ENCODE results near the gene CACNA1G. TPM values are rescaled to one million over a fixed set of nuclear protein-coding genes. Genes with fewer than 3 reads are reported as not detected.

Gene CACNA1G
- total RNA-seq, 1 donor from 2014 or later, result 0.03 TPM

DNA sequence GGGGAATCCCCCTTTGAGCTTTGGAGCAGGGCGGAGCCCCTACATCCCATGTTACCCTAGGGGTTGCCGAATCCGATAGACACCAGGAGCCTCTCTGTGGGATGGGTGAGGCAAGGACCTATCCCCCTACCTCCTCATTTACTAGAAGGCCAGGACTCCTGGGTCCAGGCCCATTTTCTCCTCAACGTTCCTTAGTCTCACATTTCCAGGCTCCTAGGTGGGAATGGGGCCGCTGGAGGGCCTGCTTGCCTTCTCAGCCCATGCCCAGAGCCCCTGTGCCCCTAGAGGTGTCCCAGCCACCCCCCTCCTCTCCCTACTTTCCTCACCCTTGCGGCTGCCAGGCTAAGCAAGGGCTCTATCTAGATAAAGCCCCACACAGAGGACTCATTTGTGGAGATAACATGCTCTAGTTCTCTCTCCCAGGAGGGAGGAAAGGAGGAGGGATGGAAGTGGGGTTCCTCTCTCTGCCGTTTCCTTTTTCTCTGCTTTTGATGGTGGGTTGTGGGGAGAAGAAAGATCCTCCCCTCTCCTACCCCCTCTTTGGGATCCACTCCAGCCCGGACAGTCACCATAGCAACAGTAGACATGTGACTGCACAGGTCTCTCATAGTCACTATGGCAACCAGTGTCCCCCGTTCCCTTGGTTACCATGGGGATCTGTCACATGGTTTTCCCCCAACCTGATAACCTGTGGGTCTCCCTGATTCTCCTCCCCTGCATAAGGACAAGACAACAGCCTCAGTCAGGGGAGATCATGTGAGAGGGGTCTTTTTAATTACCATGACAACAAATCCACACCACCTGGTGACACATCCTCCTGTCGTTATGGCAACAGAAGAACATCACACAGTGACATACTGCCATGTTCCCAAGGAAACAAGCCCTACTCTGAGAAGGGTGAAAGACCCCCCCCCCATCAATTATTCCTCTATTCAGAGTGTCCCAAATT is 5.2 kb downstream of the CACNA1G start:
- DNase-seq (ENCODE audit: low read depth), result no peak

GRCh38 chr17:50566886-50567285 is 6.4 kb downstream of the CACNA1G start:
- no peak for DNase-seq (ENCODE audit: low read depth)

GRCh38 chr17:50568659-50569058 is 8.1 kb downstream of the CACNA1G start:
- DNase-seq (ENCODE audit: low read depth), result no peak

DNA sequence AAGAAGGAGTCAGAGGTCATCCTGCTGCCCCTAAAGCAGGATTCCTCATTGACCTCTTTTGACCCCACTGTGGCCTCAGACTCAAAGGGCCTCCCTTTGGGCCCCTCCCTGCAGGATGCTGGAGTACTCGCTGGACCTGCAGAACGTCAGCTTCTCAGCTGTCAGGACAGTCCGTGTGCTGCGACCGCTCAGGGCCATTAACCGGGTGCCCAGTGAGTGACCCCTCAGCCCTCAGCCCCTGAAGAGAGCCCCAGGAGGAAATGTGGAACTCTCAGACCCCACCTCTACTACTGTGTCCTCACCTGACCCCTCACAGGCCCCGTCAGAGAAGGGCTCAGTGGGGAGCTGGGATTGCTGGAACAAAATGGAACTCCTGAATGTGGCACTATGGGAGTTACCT is 9.1 kb downstream of the CACNA1G start:
- DNase-seq (ENCODE audit: low read depth), result no peak

GRCh38 chr17:50570032-50570431 is 9.5 kb downstream of the CACNA1G start:
- DNase-seq (ENCODE audit: low read depth), result no peak

DNA sequence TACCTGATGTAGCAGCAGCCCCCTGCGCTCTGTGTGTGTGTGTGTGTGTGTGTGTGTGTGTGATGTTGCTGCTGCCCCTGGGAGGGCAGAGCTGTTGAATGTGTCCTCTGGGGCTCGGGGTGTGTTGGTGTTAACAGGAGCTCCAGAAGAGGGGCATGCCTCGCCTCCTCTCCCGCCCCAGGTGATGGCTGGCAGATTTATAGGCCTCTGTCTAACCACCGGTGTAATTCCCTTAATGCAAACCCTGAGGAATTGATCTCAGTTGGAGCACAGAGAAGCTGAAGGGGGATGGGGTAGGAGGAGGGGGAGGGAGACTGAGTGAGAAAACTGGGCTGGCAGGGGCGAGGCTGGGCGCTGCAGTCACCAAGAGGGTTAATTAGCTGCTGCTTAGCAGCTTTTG is 10.0 kb downstream of the CACNA1G start:
- no peak for DNase-seq (ENCODE audit: low read depth)

DNA sequence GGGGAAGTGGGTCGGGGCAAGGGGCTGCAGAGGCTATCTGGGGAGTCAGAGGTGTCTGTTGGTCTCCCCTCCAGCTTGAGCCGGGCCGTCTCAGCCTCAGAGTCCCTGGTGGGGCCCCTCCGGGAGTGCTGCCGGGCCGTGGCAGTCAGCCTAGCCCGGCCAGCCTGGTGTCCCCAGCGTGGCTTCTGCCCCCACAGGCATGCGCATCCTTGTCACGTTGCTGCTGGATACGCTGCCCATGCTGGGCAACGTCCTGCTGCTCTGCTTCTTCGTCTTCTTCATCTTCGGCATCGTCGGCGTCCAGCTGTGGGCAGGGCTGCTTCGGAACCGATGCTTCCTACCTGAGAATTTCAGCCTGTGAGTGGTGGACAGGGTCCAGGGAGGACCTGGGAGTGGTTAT is 11.2 kb downstream of the CACNA1G start:
- DNase-seq (ENCODE audit: low read depth), result no peak

DNA sequence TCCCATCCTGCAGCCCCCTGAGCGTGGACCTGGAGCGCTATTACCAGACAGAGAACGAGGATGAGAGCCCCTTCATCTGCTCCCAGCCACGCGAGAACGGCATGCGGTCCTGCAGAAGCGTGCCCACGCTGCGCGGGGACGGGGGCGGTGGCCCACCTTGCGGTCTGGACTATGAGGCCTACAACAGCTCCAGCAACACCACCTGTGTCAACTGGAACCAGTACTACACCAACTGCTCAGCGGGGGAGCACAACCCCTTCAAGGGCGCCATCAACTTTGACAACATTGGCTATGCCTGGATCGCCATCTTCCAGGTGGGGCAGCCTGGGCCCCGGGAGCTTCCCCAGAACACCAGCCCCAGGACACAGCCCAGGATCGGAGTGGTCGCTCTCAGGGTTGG is 12.0 kb downstream of the CACNA1G start:
- no peak for DNase-seq (ENCODE audit: low read depth)

DNA sequence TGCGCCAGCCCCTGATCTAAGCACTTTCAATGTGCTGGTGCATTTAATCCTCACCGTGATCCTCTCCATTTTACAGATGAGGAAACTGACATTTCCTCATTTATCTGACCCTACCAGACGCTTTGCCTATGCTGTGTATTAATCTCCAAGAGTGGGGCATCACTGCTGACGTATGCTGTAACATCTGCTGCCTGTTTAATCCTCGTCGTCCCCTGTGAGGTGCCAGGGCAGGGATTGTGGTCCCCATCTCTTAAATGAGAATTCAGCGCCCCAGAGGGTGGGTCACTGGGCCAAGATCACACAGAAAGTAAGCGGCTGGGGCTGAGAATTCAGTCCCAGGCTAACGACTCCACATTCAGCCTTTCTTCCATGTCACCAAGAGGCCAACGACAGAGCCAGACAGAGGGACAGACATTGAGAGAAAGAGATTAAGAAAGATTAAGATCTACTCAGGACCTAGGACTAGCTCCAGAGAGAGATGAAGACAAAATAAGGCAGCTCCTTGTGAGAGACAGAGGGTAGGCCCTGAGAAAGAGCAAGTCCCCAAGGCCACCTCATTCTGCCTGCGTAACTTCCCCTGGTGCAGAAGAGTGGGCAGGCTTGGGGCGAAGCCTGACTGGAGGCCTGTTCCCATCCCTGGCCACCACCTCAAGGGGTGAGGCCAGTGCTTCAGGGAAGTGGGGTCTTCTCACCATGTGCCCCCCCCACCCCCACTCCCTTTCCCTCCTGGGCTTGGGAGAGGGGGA is 13.5 kb downstream of the CACNA1G start:
- DNase-seq (ENCODE audit: low read depth), result no peak

- DNase-seq (ENCODE audit: low read depth), result no peak
These were observed 15.2 kb downstream of the CACNA1G start for GRCh38 chr17:50575581-50576210.

DNA sequence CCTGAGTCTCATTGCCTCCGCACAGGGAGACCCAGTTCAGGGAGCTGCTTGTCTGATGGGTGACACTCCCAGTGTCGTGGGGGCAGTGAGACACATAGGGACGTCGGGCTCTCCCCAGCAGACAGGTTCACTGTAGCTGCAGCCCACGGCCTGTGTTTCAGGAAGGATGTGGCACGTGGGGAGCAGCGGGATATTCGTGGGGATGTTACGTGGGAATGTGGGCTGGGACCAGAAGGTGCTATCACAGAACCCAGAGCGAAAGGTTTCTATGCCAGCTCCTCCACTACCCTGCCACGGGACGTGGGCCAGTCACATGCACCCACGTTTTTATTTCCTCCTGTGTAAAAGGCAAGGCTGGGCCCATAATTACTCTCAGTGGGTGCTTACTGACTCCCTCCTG is 16.3 kb downstream of the CACNA1G start:
- DNase-seq (ENCODE audit: low read depth), result no peak

GRCh38 chr17:50577451-50577954 is 17.0 kb downstream of the CACNA1G start:
- no peak for DNase-seq (ENCODE audit: low read depth)

GRCh38 chr17:50578173-50578572 is 17.7 kb downstream of the CACNA1G start:
- DNase-seq (ENCODE audit: low read depth), result no peak

- DNase-seq (ENCODE audit: low read depth), result no peak
These were observed 18.9 kb downstream of the CACNA1G start for GRCh38 chr17:50579399-50579798.

DNA sequence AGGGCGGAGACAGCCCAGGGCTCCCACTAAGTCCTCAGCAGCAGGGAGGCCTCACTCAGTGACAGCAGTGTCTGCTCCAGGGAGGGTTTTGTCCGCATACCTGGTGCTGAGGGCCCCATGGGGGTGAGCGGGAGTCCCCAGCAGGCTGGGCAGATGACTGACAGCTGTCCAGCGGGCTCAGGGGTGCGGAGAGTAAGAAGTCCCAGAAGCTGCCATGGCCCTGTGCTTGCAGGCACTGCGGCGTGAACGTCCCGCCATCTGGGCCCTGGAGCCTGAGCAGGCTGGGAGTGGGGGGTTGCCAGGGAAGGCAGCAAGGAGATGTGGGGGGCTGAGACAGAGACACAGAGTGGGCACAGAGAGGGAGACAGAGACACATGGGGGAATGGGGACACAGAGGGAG is 20.1 kb downstream of the CACNA1G start:
- DNase-seq (ENCODE audit: low read depth), result no peak

GRCh38 chr17:50581316-50581715 is 20.8 kb downstream of the CACNA1G start:
- DNase-seq (ENCODE audit: low read depth), result no peak

- no peak for DNase-seq (ENCODE audit: low read depth)
These were observed 22.2 kb downstream of the CACNA1G start for GRCh38 chr17:50582741-50583140.

GRCh38 chr17:50583641-50584040 is 23.1 kb downstream of the CACNA1G start:
- DNase-seq (ENCODE audit: low read depth), result no peak

GRCh38 chr17:50584116-50584515 is 23.6 kb downstream of the CACNA1G start:
- DNase-seq (ENCODE audit: low read depth), result no peak

DNA sequence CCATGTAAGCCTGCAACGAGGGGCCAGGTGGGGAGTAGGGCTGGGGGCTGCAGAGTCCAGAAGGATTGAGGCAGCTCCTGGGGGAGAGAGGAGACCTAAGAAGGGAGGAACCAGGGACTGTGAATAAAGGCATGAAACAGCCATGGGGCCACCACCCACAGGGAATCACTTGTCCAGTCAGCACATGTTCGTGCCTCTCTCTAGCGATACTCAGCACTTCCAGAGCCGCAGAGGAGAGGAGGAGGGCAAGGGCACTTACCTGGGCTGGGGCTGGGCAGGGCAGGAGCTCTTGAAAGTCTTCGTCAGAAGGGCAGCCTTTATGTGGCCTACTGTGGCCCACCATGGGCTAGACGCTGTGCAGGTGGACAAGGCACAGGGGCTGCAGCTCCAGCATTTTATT is 24.2 kb downstream of the CACNA1G start:
- no peak for DNase-seq (ENCODE audit: low read depth)

DNA sequence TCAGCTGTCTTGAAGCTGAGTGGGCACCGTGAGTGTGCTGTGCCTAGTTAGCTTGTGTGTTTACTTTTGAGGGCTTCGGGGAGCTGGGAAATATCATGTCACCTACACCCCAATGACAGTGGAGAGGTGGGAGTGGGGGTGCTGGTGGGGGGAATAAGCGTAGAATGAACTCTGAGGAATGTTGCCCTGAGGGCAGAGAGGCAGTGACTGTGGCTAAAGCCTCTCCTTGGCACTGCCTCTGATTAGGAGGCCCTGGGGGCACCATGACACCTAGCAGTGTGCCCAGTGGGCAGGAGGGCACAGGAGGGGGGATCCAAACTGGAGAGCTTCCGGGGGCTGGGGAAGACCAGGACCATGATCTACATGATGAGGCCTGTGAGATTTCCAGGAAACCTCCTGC is 24.8 kb downstream of the CACNA1G start:
- no peak for DNase-seq (ENCODE audit: low read depth)

GRCh38 chr17:50585891-50586290 is 25.4 kb downstream of the CACNA1G start:
- no peak for DNase-seq (ENCODE audit: low read depth)

Measured in myocyte (in vitro differentiated cells).